Erythroblast (primary cell): ENCODE measurements around the gene SEC14L2.

Source experiments
- GATA1 ChIP-seq: IDR thresholded peaks from 2 replicates; pipeline ENCODE4 v1.6.1; 2011; ENCODE audit warnings: low read depth, mild to moderate bottlenecking, control low read depth, low read length, moderate library complexity
- POLR2A ChIP-seq: IDR thresholded peaks from 2 replicates; pipeline ENCODE4 v1.6.1; 2011; ENCODE audit warnings: mild to moderate bottlenecking, low read length

DNA sequence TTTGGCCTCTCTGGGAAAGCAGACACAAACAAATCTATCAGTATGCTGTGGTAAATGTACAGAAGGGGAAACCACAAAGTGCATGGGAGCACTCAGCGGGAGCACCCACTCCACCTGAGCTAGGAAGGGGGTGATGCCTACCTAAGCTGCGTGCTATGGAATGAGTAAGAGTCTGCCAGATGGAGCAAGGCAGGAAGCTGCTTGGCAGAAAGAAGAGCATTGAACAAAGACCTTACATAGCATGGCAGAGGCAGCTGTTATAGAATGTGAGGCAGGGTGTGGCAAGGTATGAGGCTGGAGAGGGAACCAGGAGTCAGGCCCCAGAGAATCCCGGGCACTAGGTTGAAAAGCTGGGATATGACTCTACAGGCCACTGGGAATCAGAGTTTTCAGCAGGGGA is 15.0 kb downstream of the SEC14L2 start:
- no peak for TF ChIP-seq POLR2A
- TF ChIP-seq GATA1, result no peak
